KOPT-K1 (cell line): ENCODE measurements around the gene SMC1B.
"Not testable (repeated sequence)": the region's sequence is repeated elsewhere in the genome, so short reads cannot be mapped to it uniquely, and the experiment has no call there.

Source experiments
- H3K27ac ChIP-seq: fragments of 200-600 bp; sonication (generic); 2 replicates; pipeline ENCODE4 v1.5.1; 2016; ENCODE audit warnings: antibody characterized with exemption, mild to moderate bottlenecking, low read depth, low read length; ENCODE audit not compliant: poor library complexity, severe bottlenecking
- H3K36me3 ChIP-seq: fragments of 200-600 bp; sonication (generic); 2 replicates; pipeline ENCODE4 v1.5.1; 2017; ENCODE audit warnings: antibody characterized with exemption, mild to moderate bottlenecking, low read length, moderate library complexity; ENCODE audit not compliant: insufficient read depth
- H3K9me3 ChIP-seq: fragments of 200-600 bp; sonication (generic); 2 replicates; pipeline ENCODE4 v1.5.1; 2017; ENCODE audit warnings: antibody characterized with exemption, low read length, mild to moderate bottlenecking; ENCODE audit not compliant: insufficient read depth, poor library complexity, severe bottlenecking

Gene SMC1B

DNA sequence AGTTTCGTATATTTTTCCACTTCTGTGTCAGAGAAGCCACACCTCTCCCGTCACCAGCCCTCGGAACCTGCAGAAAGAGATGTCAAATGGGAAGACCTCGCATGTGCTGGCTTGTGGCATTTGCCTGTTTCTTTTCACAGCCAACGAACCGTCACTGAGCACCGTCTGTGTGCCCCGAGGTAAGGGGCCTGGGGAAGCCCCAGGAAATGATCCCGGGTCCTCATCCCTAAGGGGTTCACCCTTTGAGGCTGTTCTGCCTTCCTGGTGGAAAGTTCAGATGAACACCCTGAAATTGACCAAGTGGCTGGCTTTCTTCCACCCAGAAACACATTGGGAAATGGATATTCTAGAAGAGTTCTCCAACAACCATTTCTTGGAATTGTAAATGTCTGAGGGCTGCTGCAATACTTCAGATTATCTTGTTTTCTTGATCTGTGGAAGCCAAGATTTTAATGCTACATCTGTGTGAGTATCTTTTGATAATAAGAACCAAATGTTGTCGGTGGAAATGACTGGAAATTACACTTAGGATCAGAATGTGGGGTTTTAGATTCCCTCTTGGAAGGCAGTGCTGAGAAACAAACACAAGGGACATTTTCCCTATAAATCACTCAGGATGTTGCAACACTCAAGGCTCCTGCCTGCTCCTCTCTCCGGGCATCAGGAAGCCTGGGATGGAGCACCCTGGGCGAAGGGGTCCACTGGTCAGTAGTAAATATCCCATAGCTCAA is 37.7 kb upstream of the SMC1B start:
- Histone ChIP-seq H3K9me3 (no peaks in the 10 kb centered on the region), H3K36me3 (no peaks in the 10 kb centered on the region), H3K27ac (no peak overlapping the region)

DNA sequence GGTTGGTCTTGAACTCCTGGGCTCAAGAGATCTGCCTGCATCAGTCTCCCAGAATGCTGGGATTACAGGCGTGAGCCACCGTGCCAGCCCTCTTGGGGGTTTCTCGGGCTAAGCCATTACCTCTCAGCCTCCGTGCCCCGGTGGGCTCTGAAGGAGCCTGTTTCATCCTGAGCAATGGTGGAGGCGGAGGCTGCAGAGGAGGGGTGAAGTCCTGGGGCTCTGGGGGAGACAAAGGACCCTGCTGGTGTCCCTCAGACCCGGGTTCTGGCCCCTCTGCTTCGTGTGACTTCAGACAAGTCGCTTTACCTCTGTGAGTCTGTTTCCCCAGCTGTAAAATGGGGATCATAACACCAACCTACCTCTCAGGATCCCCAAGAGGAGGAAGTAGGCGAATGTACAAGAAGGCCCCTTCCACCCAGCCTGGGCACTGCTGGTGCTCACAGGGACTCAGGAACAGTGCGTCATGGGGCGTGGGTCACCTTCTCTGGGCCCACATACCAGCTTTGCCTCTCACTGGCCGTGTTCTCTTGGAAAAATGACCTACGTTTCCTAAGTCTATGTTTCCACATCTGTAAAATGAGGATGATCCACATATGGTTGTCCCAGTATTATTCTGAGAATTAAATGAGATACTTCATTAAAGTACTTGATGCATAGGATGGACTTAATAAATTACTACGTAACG is 36.8 kb upstream of the SMC1B start:
- Histone ChIP-seq H3K36me3 (no peaks in the 10 kb centered on the region), H3K27ac (no peak overlapping the region), H3K9me3 (no peaks in the 10 kb centered on the region)

DNA sequence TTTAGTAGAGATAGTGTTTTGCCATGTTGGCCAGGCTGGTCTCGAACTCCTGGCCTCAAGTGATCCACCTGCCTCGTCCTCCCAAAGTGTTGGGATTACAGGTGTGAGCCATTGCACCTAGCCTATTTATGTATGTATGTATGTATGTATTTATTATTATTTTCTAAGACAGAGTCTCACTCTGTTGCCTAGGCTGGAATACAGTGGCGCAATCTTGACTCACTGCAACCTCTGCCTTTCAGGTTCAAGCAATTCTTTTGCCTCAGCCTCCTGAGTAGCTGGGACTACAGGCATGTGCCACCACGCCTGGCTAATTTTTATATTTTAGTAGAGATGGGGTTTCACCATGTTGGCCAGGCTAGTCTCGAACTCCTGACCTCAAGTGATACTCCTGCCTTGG is 36.0 kb upstream of the SMC1B start:
- H3K36me3 ChIP-seq, H3K27ac ChIP-seq: not testable (repeated sequence)

DNA sequence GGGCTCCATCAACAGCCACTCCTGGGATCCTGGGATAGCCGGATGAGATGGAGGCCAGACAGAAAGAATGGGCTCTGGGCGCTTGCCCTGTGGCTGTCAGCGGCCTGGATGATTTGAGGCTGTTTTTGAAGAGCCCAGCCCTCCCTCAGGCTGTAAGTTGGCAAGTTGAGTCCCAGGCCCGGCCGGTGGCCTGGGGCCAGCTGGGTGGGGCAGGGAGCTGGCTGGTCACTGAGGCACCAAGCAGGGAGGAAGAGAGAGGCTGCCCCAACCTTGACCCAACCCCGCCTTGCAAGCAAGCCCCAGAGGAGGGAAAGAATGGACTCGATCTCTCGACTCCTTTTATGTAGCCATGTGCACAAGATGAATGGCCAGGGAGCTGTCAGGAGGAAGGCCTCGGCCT is 35.0 kb upstream of the SMC1B start:
- no peak overlapping the region for H3K27ac ChIP-seq
- no peaks in the 10 kb centered on the region for H3K9me3 ChIP-seq
- no peaks in the 10 kb centered on the region for H3K36me3 ChIP-seq

More for the DNA sequence above, 36.0 kb upstream of the SMC1B start:
- H3K9me3 ChIP-seq: not testable (repeated sequence)

DNA sequence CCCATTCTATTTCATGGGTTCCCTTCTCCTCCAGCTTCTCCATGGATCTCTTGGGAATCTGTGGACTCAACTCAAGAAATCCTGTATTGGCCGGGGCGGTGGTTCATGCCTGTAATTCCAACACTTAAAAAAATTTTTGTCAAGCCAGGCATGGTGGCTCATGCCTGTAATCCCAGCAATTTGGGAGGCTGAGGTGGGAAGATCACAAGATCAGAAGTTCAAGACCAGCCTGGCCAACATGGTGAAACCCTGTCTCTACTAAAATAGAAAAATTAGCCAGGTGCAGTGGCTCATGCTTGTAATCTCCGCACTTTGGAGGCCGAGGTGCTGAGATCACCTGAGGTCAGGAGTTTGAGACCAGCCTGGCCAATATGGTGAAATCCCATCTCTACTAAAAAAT is 34.2 kb upstream of the SMC1B start:
- H3K36me3 ChIP-seq, H3K9me3 ChIP-seq, H3K27ac ChIP-seq: not testable (repeated sequence)

DNA sequence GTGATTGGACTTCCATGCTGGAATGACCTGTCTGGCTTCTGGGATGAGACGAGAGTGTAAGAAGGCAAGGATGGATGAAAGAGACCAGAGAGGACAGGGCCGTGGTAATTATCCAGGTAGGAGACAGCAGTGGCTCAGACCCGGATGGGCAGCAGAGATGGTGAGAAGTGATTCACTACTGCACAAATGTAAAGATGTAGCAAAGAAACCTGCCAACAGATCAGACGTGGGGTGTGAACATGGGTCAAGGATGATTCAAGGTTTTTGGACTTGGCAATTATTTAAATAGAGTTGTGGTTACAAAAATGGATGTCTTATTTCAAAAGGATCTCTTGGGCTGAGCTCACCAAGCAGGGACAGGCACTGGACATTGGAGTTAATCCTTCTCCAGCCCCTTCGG is 32.8 kb upstream of the SMC1B start:
- Histone ChIP-seq H3K36me3 (no peaks in the 10 kb centered on the region), H3K9me3 (no peaks in the 10 kb centered on the region), H3K27ac (no peak overlapping the region)

DNA sequence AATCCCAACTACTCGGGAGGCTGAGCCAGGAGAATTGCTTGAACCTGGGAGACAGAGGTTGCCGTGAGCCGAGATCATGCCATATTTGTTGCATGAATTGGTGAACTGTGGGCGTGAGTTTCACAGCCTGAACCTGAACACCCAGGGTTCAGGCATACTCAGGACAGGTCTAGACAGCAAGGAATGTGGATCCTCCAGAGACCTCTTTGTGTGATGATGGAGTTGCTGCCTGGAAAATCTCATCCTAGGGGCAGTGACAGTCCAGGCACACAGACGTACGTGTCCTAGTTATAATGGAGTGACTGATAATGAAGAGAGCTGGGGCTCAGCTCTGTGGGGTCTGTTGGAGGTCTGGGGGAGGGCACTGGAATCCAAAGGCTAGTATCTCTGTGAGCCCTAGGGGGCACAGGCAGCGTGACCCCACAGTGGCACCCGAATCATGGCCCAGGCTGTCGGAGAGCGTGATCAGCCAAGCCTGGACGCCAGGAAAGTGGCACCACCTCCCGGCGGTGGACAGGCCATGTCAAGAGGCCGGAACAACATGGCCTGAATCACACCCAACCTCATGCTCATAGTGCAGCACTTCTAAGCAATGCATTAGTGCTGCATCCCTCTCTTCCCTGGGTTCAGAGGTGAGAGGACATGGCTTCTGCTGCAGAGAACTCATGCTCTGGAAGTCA is 31.8 kb upstream of the SMC1B start:
- H3K27ac ChIP-seq: no peak overlapping the region
- no peaks in the 10 kb centered on the region for H3K9me3 ChIP-seq
- H3K36me3 ChIP-seq: no peaks in the 10 kb centered on the region

DNA sequence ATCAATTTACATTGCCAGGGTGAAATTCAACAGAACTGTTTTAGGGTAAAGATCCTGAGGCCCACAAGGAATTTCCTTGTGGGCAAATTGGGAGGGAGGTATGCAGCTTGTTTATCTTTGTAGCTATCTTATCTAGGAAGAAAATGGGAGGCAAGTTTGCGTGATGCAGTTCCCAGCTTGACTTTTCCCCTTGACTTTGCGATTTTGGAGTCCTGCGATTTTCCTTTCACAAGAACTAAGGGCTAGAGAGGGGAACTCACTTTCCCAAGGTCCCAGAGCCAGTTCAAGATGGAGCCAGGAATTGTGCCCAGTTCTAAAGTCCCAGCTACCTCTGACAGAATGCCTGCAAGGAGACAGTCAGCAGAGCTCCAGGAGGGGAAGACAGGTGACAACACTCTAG is 30.8 kb upstream of the SMC1B start:
- H3K27ac ChIP-seq: no peak overlapping the region

DNA sequence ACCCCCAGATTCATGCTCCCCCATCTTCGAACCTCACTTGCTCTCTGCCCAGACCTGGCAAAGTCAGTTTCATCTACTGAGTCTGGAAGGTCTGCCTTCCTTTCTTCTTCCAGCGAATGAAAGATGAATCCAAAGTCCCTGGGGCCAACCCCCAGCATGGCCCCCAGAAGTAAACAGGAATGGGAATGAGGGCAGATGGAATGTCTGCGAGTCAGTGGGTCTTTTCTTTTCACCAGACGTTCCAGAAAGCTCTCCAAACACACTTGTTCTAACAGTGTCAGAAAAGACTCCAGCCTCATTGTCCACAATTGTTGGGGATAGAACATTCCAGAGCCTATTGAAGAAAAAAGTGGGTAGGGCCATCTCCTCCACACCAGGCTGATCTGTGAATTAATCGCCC is 28.7 kb upstream of the SMC1B start:
- no peak overlapping the region for H3K27ac ChIP-seq

More for the DNA sequence above, 30.8 kb upstream of the SMC1B start:
- Histone ChIP-seq H3K36me3 (no peaks in the 10 kb centered on the region), H3K9me3 (no peaks in the 10 kb centered on the region)

DNA sequence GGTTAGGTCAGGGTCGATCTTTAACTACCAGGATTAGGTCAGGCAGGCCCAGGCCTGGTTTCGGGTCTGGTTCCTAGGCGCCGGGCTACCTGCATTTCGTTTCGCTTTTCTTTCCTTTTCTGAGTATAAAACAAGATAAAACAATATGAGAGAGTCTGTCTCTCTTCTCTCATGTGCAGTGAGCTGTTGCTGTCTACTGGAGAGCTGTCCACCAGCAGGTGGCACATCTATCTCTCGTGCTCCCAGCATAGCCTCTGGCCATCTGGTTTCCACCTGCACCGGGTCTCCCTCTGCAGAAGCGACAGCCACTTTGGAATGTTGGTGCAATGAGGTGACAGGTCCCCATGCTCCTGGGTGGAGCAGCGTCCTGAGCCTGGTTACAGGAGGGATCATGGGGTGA is 27.7 kb upstream of the SMC1B start:
- Histone ChIP-seq H3K27ac (no peak overlapping the region), H3K9me3 (no peaks in the 10 kb centered on the region), H3K36me3 (no peaks in the 10 kb centered on the region)

More for the DNA sequence above, 28.7 kb upstream of the SMC1B start:
- no peaks in the 10 kb centered on the region for H3K36me3 ChIP-seq
- no peaks in the 10 kb centered on the region for H3K9me3 ChIP-seq

DNA sequence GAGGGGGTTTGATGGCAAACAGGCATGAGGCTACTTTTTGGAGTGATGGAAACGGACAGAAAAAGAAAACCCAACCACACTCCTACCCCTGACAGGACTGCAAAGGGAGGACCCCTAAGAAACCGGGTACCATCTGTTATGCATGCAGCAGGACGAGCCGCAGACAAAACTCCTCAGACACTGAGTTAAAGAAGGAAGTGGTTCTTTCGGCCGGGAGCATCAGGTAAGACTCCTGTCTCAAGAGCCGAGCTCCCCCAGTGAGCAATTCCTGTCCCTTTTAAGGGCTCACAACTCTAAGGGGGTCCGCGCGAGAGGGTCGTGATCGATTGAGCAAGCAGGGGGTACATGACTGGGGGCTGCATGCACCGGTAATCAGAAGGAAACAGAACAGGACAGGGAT is 27.3 kb upstream of the SMC1B start:
- not testable (repeated sequence) for H3K9me3 ChIP-seq, H3K27ac ChIP-seq, H3K36me3 ChIP-seq

DNA sequence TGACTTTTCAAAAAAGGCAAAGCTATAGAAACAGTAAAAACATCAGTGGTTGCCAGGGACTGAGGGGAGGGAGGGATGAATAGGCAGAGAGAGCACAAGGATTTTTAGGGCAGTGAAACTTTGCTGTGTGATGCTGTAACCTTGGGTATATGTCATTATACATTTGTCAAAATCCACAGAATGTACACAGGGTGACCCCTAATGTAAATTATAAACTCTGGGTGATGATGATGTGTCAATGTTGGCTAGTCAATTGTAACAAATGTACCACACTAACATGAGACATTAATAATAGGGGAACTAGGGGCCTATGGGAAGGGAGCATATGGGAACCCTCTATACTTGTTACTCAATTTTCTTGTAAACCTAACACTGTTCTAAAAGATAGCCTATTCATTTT is 24.9 kb upstream of the SMC1B start:
- H3K36me3 ChIP-seq: no peaks in the 10 kb centered on the region
- no peaks in the 10 kb centered on the region for H3K9me3 ChIP-seq
- H3K27ac ChIP-seq: no peak overlapping the region

DNA sequence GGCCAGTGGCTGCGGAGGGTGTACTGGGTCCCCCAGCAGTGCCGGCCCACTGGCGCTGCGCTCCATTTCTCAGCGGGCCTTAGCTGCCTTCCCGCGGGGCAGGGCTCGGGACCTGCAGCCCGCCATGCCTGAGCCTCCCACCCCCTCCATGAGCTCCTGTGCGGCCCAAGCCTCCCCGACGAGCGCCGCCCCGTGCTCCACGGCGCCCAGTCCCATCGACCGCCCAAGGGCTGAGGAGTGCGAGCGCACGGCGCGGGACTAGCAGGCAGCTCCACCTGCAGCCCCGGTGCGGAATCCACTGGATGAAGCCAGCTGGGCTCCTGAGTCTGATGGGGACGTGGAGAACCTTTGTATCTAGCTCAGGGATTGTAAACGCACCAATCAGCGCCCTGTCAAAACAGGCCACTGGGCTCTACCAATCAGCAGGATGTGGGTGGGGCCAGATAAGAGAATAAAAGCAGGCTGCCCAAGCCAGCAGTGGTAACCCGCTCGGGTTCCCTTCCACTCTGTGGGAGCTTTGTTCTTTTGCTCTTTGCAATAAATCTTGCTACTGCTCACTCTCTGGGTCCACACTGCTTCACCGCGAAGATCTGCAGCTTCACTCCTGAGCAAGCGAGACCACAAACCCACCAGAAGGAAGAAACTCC is 23.6 kb upstream of the SMC1B start:
- H3K9me3 ChIP-seq, H3K27ac ChIP-seq, H3K36me3 ChIP-seq: not testable (repeated sequence)

DNA sequence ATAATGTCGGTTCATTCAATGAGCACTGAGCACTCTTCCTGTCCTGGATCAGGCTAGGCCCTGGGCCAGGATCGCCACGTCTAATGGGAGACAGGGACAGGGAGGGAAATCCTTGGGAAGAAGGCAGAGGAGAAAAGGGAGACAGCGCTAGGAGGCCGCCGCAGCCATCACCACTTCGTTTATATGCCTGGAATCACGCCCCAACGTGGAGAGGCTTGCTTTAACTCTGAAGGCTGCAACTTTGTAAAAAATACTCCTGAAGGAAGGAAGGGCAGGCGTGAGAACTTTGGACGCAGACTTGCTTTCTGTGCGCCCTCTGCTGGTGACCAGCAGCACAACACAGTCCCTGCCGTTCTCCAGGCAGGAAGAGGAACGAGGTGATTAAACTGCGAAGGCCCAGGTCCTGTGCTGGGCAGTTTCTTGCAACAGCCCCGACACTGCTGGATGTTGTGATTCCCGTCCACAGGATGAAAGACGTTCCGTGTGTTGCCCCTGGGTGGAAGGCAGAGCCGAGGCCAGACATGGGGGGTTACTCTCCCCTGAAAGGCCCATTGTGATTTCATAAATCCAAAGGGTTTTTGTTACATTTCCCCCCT is 22.2 kb upstream of the SMC1B start:
- no peak overlapping the region for H3K27ac ChIP-seq
- no peaks in the 10 kb centered on the region for H3K9me3 ChIP-seq

DNA sequence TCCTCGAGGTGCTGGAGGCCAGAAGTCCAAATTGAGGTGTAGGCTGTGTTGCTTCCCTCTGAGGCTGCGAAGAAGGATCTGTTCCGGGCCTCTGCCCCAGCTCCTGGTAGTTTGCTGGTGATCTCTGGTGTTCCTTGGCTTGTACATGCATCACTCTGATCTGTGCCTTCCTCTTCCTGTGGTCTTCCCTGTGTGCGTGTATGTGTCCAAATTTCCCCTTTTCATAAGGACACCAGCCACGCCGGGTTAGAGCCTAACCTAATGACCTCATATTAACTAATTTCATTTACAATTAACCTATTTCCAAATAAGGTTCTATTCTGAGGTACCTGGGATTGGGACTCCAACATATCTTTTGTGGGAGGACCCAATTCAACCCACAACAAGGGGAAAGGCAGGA is 21.6 kb upstream of the SMC1B start:
- Histone ChIP-seq H3K9me3 (no peaks in the 10 kb centered on the region), H3K27ac (no peak overlapping the region), H3K36me3 (no peaks in the 10 kb centered on the region)

More for the DNA sequence above, 22.2 kb upstream of the SMC1B start:
- no peaks in the 10 kb centered on the region for H3K36me3 ChIP-seq
